ENCODE measurements around the gene CCNY.

CCNY gene

GRCh38 chr10:35579116-35579515, 242.8 kb downstream of the CCNY start:
- DNase-seq (ENCODE audit: low read depth, low spot score): no peak

GRCh38 chr10:35579726-35580422, 243.6 kb downstream of the CCNY start:
- no peak for DNase-seq (ENCODE audit: low read depth, low spot score)

- no peak for DNase-seq (ENCODE audit: low read depth, low spot score)
These were observed 244.1 kb downstream of the CCNY start for GRCh38 chr10:35580423-35580770.

- DNase-seq (ENCODE audit: low read depth, low spot score): no peak
These were observed 245.3 kb downstream of the CCNY start for GRCh38 chr10:35581655-35582054.

- no peak for DNase-seq (ENCODE audit: low read depth, low spot score)
These were observed 248.6 kb downstream of the CCNY start for GRCh38 chr10:35584946-35585345.

GRCh38 chr10:35585356-35585755, 249.0 kb downstream of the CCNY start:
- no peak for DNase-seq (ENCODE audit: low read depth, low spot score)

GRCh38 chr10:35585903-35586535, 249.7 kb downstream of the CCNY start:
- DNase-seq (ENCODE audit: low read depth, low spot score): no peak

GRCh38 chr10:35588836-35589235, 252.5 kb downstream of the CCNY start:
- no peak for DNase-seq (ENCODE audit: low read depth, low spot score)

GRCh38 chr10:35592441-35592840, 256.1 kb downstream of the CCNY start:
- no peak for DNase-seq (ENCODE audit: low read depth, low spot score)

- DNase-seq (ENCODE audit: low read depth, low spot score): no peak
These were observed 258.1 kb downstream of the CCNY start for GRCh38 chr10:35594115-35595079.

GRCh38 chr10:35595106-35595505, 258.8 kb downstream of the CCNY start:
- DNase-seq (ENCODE audit: low read depth, low spot score): no peak

- DNase-seq (ENCODE audit: low read depth, low spot score): no peak
These were observed 262.1 kb downstream of the CCNY start for GRCh38 chr10:35598379-35598778.

GRCh38 chr10:35600193-35600592, 263.9 kb downstream of the CCNY start:
- no peak for DNase-seq (ENCODE audit: low read depth, low spot score)

- DNase-seq (ENCODE audit: low read depth, low spot score): no peak
These were observed 268.9 kb downstream of the CCNY start, which contains the start of gene GJD4 for GRCh38 chr10:35605191-35605590. Gene GJD4 (plus strand): TSS chr10:35605341. CDS start chr10:35605568, 227 bp downstream.

GRCh38 chr10:35606430-35606829, 270.1 kb downstream of the CCNY start:
- DNase-seq (ENCODE audit: low read depth, low spot score): no peak

- no peak for DNase-seq (ENCODE audit: low read depth, low spot score)
These were observed 271.4 kb downstream of the CCNY start for GRCh38 chr10:35607475-35608327.

GRCh38 chr10:35608328-35608672, 272.0 kb downstream of the CCNY start:
- DNase-seq (ENCODE audit: low read depth, low spot score): no peak

- no peak for DNase-seq (ENCODE audit: low read depth, low spot score)
These were observed 275.4 kb downstream of the CCNY start for GRCh38 chr10:35611750-35612149.

GRCh38 chr10:35612385-35613106, 276.2 kb downstream of the CCNY start:
- no peak for DNase-seq (ENCODE audit: low read depth, low spot score)

GRCh38 chr10:35613107-35613440, 276.8 kb downstream of the CCNY start:
- no peak for DNase-seq (ENCODE audit: low read depth, low spot score)

All from activated naive CD8-positive, alpha-beta T cell treated with anti-CD3 and anti-CD28 coated beads, Interleukin-2, amount 50 U/mL, for 16 hours (primary cell).